GM21367 (cell line): Measurements from ENCODE around the gene RXRG.

Experiments
- ATAC-seq: cut with Tn5 transposase; IDR thresholded peaks from one replicate; pipeline ENCODE4 v1.9.1; 2021; ENCODE audit not compliant: unreplicated experiment

The RXRG gene

GRCh38 chr1:165451691-165452090, 6.8 kb upstream of the RXRG start:
- no peak for ATAC-seq

GRCh38 chr1:165449131-165449530, 4.2 kb upstream of the RXRG start:
- ATAC-seq: no peak

- no peak for ATAC-seq
Measured at GRCh38 chr1:165445388-165445787, 462 bp upstream of the RXRG start.

GRCh38 chr1:165443539-165444311, 1.2 kb downstream of the RXRG start:
- ATAC-seq: no peak

GRCh38 chr1:165442653-165443052, 2.3 kb downstream of the RXRG start:
- no peak for ATAC-seq

- ATAC-seq: no peak
Measured at GRCh38 chr1:165442053-165442452, 2.9 kb downstream of the RXRG start.

- ATAC-seq: no peak
Measured at GRCh38 chr1:165441166-165441880, 3.6 kb downstream of the RXRG start.

- no peak for ATAC-seq
Measured at GRCh38 chr1:165439330-165439729, 5.6 kb downstream of the RXRG start.

GRCh38 chr1:165436994-165437393, 7.9 kb downstream of the RXRG start:
- no peak for ATAC-seq

GRCh38 chr1:165435801-165436200, 9.1 kb downstream of the RXRG start:
- ATAC-seq: no peak

- no peak for ATAC-seq
Measured at GRCh38 chr1:165434281-165434680, 10.6 kb downstream of the RXRG start.

- no peak for ATAC-seq
Measured at GRCh38 chr1:165431079-165431478, 13.8 kb downstream of the RXRG start.

GRCh38 chr1:165426745-165427144, 18.2 kb downstream of the RXRG start:
- no peak for ATAC-seq

- ATAC-seq: no peak
Measured at GRCh38 chr1:165425621-165426020, 19.3 kb downstream of the RXRG start.

- no peak for ATAC-seq
Measured at GRCh38 chr1:165424454-165425216, 20.3 kb downstream of the RXRG start.

GRCh38 chr1:165423136-165423535, 21.8 kb downstream of the RXRG start:
- ATAC-seq: no peak

GRCh38 chr1:165420655-165421054, 24.3 kb downstream of the RXRG start:
- no peak for ATAC-seq

- no peak for ATAC-seq
Measured at GRCh38 chr1:165419839-165420238, 25.1 kb downstream of the RXRG start.

GRCh38 chr1:165418195-165418594, 26.7 kb downstream of the RXRG start:
- no peak for ATAC-seq

- no peak for ATAC-seq
Measured at GRCh38 chr1:165416876-165417275, 28.1 kb downstream of the RXRG start.

- ATAC-seq: no peak
Measured at GRCh38 chr1:165415068-165415467, 29.9 kb downstream of the RXRG start.

GRCh38 chr1:165414620-165415019, 30.3 kb downstream of the RXRG start:
- ATAC-seq: no peak
